Cortex of kidney (tissue), 1 donor: ENCODE data around the gene DPP8.

Source experiments
- DNase-seq: peaks from one replicate; lab custom pipeline; 2025; lab: John Stamatoyannopoulos, UW

The DPP8 gene

DNA sequence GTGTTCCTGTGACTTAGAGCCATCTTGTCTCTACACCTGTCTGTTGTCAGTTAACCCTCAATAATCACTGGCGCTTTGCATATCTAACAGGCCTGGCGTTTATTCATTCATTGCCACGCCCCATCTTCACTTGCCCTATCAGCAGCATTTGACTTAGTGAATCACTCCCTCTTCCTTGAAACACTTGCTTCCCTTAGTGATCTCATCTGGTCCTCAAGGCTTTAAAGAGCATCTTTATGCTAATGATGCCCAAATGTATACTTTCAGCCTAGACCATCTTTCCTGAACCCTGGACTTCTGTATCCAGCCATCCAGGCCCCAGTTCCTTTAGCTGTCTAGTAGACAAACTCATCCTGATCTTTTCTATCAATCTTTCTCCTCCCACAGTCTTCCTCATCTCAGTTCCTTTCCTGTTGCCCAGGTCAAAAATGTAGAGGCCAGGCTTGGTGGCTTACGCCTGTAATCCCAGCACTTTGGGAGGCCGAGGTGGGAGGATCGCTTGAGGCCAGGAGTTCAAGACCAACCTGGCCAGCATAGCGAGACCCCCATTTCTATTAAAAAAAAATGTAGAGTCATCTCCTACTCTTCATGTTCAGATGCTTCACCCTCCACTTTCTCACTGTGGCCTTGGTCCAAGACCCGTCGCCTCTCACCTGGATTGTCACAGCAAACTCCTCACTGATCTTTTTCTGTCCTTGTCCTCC is 93.4 kb downstream of the DPP8 start:
- DNase-seq, result no peak

DNA sequence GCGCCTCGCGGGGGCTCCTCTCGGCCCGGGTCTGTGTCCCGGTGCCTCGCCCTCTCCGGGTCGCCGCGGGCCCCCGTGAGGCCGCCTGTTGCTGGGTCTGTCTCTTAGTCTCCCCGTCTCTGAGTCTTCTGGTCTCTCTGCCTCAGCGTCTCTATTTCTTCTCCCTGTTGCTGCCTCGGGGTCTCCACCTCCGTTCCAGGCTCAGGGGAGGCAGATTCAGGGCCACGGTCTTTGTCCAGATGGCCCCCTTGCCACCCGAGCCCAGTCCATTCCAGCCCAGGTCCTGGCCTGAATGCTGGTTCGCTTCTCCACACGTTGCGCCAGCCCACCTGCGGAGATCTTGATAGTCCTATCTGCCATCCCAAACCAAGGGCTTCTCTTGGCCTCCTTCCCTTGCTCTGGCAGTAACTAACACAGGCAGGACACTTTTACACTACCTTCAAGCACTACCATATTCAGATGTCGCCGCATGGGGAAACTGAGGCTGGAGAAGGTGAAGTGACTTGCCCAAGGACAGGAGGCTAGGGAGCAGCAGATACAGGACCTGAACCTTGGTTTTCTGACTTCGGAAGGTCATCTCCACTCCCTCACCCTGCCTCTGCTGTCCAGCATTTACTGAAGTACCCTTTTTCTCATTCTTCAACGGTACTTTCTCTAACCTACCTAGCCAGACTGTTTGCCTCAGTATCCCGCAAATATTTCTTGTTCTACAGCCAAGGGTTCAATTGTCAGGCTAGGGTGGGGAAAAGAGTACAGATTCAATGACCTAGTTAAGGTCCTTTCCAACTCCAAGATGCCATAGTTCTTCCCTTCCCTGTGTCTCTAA is 94.1 kb downstream of the DPP8 start:
- DNase-seq, result no peak

DNA sequence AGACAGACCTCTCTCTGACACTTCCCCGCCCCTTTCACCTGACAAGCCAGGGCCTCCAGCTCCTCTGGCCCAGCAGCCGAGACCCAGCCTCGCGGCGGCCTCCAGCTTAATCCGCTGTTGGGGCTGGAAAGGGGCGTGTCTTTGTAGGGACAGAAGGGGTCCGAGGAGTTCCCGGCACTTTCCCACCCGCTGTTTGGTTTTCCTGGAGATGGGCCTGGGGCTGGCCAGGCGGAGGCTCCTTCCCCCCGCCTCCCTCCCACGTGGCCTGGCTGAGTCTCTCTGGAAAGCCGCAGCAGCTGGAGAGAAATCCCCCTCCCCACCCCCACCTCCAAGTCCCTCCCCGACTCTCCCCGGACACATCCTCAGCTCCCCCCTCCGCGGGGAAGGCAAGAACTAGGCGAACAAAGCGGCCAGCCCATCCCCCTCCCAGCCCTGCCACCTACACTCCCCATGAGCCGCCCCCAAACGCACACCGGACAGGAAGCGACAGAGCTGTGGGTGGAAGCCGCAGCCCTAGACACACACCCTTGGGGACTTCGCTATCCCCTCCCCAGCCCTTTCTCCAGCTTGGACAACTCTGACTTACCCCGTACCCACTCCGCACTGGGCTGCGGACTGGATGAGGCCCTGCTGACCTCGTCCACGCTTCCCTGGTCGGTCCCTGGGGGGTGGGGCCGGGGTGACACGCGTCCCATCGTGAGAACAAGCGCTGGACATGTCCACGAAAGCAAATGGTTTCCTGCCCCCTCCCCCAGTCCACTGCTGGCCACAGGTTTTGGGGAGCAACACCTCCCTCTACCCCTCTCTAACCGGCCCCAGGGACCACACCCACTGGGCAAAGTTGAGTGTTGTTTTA is 95.9 kb downstream of the DPP8 start:
- no peak for DNase-seq

DNA sequence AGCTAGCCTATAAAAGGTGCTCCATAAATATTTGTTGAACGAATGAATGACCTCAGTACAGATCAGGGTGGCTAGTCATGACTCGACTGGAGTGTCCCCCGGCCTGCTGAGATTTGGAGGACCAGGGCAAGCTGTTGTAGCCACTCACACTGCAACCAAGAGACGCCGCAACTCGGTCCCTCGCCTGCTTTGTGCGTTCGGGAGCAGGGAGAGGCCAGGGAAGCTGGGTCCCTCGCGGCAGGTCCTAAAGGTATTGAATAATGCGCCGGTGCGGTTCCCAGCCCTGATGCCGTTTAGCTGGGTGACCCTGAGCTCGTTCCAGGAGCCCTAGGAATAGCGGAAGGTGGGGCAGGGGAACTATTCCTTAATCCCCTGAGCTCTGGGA is 96.5 kb downstream of the DPP8 start:
- no peak for DNase-seq

DNA sequence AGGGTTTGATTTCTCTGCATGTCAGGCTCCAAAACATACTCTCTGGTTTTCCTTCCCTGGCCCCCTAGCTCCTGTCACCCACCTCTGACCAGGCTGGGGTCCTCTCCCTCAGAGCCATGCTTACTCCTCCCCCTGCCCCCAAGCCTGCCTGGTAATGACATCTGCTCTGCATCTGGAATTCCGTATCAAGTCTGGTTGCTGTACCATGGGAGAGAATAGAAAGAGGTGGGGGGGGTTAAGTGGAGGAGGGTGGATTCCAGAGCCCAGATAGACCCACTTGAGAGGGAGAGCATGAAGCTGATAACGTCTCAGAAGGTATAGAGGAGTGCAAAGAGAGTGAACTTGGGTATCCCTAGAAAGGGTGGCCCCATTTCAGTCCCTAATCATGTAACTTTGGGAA is 98.9 kb downstream of the DPP8 start:
- no peak for DNase-seq

DNA sequence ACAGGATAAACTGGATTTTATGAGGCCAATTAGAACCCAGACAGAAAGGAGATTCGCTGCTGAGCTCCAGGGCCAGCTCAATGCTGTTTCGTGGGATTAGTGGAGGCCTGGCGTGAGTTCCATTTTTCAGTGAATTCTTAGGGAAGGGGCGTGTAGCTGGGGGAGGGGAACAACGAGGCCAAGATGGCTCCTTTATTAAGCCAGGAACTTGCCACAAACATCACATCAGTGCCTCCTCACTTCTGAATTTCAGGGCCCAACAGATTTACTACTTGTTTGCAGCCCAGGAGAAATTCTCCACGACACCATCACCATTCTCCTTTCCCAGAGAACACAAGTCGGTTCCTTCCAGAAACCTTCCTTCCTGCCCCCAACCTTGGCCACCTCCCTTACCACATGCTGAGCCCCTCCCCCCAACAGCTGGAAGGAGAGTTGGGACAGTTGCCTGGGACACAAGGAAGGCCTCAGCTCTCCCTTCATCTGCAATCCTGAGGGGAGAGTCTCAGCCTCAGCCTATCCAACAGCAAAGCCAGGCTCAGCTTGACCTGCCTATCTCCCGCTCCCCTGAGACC is 100.6 kb downstream of the DPP8 start:
- no peak for DNase-seq

DNA sequence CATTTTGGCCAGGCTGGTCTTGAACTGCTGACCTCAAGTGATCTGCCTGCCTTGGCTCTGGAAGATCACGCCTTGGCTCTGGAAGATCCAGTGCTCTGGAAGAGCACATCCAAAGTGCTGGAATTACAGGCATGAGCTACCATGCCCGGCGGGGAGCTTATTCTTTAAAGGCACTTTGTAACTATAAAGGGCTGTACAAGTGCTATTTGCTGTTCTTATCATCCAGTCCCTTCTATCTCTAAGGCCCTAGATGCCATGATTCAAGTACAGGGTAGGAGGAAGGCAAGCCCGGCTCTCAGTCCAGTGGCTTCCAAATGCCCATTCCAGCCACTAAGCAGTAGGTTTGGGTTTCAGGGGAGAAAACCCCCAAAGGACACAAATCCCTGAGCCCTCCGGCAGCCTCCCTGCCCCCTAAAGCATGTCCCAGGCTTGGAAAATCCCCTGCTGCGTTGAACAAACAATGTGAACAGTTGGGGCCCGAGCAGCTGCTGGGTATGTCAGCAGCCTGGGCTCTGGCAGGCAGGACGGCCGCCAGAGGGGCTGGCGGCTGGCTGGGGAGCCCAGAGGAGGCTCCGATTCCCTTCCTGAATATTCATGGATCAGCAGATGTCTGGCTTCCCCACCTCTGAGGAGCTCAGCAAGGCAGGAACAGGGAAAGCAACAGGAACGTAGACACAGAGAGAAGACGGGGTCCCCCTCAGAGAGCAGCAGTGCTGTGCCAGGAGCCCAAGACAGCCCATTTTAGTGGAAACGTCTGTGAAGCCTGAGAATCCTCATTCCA is 102.5 kb downstream of the DPP8 start:
- DNase-seq, result no peak

DNA sequence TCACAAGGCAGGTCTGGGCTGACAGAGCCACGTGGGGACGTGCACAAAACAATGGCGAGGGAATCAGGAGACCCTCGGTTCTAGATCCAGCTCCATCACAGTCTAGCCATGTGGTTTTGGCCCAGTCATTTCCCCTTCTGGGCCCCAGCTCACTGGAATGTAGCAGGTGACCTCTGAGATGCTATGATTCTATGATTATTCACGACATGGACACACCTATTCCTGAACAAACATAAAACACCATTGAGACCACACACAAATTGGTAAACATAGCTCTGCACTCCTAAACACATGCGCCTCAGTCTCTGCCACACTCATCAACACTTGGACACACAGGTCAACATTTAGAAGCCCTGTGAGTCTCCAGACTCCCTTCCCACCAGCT is 103.7 kb downstream of the DPP8 start:
- no peak for DNase-seq

DNA sequence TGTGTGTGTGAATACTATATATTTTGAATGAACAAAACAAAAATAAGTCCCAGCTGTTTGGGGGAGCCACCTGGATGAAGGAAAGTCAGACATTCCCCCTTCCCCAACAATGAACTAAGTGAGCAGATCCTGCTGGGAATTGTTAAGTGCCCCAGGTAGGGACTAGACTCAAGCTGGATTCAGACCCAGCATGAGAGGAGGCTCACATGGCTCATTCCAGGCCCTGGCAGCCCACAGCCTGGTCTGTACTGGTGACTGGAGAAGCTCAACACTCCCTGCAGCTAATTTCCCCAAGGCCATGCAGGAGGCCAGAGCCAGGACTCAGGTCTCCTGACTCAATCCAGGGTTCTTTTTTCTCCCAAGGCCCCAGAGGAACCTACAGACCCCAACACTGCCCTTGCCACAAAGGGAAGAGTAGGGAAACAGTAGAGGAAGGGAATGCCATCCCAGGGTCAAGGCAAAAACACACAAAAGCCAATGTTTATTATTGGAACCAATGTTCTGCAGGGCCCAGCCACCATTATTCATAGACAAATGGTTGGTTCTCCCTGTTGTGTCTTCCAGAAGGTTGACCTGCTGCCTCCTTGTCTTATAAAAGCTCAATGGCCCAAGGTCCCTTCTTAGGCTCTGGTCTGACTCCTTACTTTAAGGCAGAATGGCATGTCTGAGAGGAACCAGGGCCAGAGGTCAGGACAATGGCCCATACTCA is 104.3 kb downstream of the DPP8 start:
- no peak for DNase-seq

DNA sequence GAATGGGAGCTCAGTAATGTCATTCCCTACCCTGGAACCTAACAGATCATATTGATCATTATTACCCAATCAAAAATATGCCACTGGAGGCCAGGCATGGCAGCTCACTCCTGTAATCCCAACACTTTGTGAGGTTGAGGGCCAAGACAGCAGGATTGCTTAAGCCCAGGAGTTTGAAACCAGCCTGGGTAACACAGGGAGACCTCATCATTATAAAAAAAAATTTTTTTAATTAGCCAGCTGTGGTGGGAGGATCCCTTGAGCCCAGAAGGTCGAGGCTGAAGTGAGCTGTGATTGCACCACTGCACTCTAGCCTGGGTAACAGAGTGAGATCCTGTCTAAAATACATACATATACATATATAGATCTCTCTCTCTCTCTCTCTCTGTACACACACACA is 104.9 kb downstream of the DPP8 start:
- no peak for DNase-seq

DNA sequence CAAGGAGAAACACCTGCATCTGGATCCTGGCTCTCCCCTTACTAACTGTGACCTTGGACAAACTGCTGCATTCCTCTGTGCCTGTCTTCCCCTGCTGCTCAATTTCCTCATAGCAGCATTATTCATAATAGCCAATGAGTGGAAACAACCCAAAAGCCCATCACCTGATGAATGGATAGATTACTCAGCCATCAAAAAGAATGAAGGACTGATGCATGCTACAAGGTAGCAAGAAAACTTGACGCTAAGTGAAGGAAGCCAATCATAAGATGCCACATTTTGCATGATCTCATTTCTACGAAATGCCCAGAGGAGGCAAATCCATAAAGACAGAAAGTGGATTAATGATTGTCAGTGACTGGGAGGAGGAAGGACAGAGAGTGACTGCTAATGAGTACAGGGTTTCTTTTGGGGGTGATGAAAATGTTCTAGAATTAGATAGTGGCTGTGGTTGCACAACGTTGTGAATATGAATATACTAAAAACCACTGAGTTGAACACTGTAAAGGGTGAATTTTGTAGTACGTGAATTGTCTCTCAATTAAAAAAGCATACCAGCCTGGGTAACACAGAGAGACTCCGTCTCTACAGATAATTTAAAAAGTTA is 105.9 kb downstream of the DPP8 start:
- no peak for DNase-seq

DNA sequence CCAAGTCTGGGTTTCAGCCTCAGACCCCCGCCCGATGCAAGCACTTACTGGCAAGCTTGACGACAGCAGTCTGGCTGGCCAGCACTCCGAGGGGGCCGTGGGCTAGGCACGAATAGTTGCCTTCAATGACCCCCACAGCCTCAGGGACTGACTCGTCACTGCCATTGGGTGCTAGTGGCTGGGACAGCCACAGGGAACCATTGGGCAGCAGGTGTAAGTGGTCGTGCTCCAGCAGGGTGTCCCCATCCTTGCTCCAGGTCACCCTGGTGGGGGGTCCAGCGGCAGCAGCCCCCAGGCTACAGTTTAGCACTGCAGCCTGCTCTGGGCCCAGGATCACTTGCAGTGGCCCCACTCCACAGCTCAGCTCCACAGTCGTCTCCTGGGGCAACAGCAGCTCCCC is 106.5 kb downstream of the DPP8 start:
- DNase-seq, result no peak

DNA sequence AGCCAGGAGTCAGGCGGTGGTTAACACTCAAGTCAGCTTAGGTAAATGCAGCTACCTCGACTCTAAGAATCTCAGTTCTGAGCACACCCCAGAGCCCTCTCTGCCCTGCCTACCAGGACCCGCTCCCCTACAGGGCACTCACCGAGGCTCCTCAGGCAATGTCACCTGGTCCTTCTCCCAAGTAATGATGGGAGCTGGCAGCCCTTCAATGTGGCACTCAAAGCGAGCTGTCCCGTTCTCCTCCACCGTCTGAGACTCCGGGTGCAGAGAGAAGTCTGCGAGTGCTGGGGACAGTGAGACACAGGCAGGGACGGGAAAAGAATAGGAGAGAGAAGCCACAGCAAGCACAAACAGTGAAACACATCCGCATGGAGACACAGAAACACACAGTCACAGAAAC is 107.5 kb downstream of the DPP8 start:
- no peak for DNase-seq

DNA sequence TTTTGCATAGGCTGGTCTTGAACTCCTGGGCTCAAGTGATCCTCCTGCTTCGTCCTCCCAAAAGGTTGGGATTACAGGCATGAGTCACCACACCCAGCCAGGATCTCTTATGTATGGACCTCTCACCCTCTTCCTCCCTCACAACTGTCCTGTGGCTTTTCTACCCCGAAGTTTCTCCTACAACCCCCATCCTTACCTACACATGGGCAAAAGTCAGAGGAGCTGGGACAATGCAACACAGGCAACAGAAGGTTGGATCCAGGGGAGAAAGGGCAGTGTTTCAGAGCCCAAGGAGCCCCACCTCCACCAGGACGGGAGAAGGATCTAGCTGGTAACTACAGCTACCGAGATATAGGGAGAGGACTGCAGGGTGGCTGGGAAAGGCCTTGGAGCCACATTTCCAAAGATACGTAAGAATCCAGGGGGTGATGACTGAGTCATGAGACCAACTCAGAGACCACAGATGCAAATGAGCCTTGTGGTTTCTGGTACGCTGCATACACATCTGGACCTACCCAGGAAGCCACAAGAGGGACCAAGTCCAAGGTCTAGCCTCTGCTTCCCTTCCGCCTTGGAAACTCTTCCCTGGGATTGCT is 108.4 kb downstream of the DPP8 start:
- DNase-seq, result no peak

DNA sequence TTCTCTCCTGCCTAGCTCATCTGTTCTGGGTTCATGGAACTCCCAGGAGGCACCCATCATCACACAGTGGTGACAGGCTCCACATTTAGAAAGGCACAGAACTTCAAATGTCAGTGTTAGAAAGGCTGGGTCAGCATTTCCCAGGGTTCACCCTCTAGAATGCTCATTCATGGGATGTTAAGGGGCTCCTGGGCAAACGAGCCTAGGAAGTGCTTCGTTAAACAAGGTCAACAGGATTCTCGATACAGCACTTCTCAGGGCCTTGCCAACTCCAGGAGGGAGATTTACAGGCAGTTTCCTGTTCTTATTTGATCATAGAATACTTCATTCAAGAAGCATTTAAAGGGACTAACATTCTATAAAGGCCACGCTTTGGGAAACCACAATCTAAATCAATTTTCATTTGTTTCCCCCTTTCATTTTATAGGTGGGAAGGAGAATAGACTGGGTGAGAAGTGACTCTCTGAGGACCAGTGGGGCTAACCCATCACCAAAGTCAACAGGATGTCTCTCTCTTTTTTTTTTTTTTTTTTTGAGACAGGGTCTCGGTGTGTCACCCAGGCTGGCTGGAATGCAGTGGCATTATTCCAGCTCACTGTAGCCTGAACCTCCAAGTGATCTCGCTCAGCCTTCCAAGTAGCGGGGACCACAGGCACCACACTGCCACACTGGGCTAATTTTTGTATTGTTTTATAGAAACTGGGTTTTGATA is 109.0 kb downstream of the DPP8 start:
- no peak for DNase-seq

DNA sequence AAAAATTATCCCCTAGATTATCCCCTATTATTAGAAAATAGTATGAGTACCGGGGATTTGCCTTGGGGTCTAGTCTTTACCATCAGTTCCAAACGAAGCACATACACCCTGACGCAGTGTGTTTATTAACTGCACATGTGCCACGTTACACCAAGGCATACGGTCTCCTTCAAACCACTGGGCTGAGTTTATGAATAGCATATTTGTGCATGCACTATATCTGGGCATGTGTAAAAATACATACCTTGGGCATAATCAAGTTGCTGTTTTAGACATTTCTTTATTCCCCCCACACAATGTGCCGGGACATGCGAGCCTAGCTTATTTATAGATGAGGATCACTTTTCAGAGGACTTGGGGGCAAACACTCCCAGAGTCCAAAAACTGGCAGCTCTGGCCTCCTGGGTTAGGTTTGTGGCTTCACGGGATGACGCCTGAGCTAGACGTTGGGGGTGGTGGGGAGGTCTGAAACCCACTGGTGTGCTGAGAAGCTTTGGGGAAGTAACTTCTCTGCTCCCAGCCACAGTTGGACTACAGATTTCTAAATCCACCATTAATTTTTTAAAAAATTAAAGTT is 111.0 kb downstream of the DPP8 start:
- DNase-seq, result no peak

DNA sequence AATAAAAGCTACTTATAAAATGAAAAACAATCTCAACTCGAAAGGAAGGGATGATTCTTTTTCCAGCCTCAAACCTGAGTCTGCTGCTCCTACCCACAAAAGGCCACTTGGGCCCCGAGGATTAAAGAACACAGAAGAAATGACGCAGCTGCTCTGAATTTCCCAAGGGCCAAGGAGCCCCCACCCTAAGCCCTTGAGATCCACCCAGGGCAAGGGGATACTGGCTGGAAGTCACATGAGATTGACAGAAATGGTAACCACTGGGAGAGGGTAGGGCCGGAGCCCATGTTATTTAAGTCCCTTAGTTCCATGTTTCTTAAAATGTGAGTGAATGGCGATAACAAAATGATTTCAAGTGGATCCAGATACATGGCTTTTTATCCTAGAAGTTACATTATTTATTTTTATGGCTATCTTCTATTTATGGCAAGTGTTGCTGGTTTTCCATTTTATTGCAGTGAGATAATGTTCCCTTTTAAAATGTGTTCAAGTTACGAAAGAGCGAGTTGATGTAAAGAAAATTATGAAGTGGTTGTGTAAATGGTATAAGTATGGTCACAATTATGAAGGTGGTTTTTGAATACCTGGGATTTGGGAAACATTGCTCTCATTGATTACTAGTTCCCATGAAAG is 111.6 kb downstream of the DPP8 start:
- DNase-seq, result no peak

DNA sequence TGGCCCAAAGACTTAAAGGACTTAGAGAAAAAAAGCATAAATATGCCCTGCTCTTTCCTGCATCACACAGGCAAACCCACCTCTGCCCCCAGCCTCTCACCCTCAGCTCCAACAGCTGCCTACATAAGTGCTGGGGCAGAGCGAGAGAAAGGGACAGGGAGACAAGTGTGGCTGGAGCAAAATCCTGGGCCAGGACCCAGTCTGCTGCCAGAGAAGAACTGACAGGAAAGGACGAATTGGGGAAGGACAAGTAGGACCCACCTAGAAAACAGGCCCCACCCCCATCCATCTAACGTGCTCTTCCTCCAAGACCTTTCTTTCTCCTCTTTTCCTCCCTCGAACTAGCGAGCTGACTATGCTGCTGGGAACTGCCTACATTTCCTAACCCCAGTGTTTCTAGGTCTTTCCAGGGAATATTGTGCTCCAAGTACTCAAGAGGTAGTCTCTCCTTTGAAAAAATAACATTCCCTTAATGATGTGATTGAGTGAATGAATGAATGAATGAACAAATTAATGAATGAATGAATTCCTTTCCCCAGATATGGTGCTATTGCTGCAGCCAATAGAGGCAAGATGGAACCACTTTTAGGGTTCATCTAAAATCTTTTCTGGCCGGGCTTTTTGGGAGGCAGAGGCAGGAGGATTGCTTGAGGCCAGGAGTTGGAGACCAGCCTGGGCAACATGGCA is 113.2 kb downstream of the DPP8 start:
- DNase-seq, result no peak
